ENCODE results near the gene OR5K3. TPM values are rescaled to one million over a fixed set of nuclear protein-coding genes. Genes with fewer than 3 reads are reported as not detected.
"Not testable (repeated sequence)": the region's sequence is repeated elsewhere in the genome, so short reads cannot be mapped to it uniquely, and the experiment has no call there.

The OR5K3 gene, protein sequence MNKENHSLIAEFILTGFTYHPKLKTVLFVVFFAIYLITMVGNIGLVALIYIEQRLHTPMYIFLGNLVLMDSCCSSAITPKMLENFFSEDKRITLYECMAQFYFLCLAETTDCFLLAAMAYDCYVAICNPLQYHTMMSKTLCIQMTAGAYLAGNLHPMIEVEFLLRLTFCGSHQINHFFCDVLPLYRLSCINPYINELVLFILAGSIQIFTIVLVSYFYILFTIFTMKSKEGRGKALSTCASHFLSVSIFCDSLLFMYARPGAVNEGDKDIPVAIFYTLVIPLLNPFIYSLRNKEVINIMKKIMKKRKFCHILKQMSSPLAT
- polyA plus RNA-seq (ENCODE audit: insufficient read length in 4 of 4): not detected

DNA sequence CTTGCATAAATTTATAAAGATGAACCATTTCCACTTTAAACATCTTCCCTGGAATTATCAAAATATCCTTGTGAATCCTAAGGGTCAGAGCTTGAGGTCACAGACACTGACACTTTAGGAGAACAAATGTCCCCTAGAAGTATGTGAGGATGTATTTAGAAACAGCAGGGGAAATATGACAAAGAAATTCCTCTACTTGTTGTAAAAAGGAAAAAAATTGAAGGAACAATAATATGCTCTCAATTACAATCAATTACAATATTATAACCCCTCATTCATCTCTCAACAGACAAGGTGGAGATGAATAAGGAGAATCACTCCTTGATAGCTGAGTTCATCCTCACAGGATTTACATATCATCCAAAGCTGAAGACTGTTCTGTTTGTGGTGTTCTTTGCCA, at the start of gene OR5K3:
Gene OR5K3, plus strand, starts transcription at position 301 of the 400 bp plus-strand sequence. Its CDS starts 0 bp downstream, at position 301.
- DNase-seq (ENCODE audit: low read depth in 4 of 4, low spot score in 3 of 4): no peak

DNA sequence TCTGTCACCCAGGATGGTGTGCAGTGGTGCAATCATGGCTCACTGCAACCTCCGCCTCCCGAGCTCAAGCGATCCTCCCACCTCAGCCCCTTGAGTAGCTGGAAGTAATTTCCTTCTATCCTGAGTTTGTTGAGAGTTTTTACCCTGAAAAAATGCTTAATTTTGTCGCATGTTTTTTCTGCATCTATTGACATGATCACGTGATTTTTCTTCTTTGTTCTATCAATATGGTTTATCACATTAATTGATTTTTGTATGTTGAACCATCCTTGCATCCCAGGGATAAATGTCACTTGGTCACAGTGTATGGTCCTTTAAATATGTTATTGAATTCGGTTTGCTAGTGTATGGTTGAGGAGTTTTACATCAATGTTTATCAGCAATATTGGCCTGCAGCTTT, 48.7 kb upstream of the OR5K3 start:
- DNase-seq (ENCODE audit: low read depth in 4 of 4, low spot score in 3 of 4): no peak

DNA sequence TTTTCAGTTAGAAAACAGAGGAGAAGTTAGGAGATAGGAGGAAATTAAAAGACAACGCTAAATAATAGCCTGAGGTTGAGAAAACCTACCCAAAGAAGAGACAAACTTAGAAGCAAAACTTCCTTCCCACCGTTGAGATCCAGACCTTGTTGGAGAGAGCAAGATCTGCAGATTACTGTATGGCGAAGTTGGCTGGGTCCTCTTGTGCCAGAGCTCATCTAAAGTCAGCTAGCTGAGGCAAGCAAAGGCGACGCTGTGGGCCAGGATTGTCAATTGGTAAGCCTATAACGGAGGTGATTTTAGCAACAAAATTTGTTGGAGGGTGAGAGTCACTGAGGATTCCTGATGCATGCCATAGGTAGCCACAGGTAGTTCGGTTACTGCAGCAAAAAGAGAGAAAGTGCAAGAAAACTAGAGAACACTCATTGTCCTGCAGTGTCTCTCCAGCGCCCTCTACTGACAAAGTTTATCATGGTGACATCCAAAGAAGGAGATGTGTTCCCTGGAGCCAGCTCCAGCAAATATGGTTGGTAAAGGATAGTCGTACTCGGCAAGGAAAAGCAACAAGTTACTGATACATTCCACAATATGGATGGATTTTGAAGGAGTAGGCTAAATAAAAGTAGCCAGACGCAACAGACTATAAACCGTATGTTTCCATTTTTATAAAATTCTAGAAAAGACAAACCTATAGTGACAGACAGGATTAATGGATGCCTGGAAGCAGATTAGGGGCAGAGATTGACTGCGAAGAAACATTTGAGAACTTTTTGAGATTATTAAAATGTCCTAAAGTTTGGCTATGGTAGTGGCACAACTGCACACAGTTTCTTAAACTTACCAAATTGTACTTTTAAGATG, 46.6 kb upstream of the OR5K3 start:
- DNase-seq (ENCODE audit: low read depth in 4 of 4, low spot score in 3 of 4): peak in 2 of 4 donors; percentile 14 to 16

DNA sequence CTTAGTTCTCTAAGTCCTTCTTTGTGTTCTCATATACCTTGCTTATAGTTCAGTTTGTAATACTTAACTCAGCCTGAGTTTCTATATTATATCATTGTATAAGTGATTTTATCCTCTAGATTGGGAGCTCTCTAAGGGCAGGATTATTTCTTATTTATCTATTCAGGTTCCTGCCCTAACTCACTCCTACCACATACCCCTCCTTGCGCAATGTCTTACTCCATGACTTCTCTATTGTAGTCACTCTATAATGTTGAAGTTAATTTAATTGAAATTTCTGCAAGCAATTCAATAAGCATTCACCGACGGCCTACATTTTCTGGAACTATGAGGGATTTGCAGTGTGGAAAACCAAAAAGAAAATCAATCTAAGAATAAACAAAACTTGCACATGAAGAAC, 40.4 kb upstream of the OR5K3 start:
- DNase-seq (ENCODE audit: low read depth in 4 of 4, low spot score in 3 of 4): no peak

DNA sequence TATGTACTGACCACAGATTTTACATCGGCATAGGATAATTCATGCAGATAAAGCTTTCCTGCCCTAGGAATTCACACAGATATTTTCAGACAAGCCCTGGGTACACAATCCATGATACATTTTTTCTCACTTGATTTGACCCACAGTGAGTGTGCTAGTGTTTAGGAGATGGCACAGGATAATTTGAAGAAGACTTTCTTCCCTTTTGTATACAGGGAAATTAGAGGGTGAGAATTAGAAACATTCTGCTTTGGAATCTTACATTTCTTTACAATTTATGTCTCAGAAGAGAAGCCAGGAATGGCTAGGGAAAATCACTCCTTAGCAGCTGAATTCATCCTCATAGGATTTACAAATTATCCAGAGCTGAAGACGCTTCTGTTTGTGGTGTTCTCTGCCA, 36.9 kb upstream of the OR5K3 start, which contains the start of gene OR5K4:
Gene OR5K4, plus strand, starts transcription at position 301 of the 400 bp plus-strand sequence. Its CDS starts 0 bp downstream, at position 301.
- DNase-seq (ENCODE audit: low read depth in 4 of 4, low spot score in 3 of 4): no peak

DNA sequence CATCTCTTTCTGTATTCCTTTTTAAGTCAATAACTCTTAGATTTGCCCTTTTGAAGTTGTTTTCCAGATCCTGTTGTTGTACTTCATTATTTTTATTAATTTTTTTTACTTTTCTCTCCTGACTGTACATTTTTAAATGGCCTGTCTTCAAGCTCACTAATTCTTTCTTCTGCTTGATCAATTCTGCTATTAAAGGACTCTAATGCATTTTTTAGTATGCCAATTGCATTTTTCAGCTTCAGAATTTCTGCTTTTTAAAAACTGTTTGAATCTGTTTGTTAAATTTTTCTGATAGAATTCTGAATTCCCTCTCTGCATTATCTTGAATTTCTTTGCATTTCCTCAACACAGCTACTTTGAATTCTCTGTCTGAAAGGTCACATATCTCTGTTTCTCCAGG, 31.2 kb upstream of the OR5K3 start:
- DNase-seq (ENCODE audit: low read depth in 4 of 4, low spot score in 3 of 4): no peak

DNA sequence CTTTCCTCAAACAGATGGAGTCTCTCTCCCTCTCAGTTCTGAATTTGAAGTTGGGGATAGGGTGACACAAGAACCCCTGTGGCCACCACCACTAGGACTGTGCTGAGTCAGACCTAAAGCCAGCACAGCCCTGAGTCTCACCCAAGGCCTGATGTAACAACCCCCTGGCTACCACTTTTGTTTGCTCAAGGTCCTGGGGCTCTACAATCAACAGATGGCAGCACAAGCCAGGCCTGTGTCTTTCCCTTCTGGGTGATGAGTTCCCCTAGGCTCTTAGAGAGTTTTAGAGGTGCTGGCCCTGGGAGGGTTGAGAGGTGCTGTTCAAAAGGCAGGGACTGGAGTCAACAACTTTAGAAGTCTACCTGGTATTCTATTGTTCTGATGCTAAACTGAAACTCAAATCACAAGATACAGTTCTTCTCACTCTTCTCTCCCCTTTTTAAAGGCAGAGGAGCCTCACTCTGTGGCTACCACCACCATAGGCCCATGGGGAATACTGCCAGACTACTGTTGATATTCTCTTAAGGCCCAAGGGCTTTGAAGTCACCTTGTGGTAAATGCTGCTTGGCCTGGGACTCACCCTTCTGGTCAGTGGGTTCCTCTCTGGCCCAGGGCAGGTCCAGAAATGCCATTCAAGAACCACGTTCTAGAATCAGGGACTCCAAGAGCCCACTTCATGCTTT, 30.3 kb upstream of the OR5K3 start:
- no peak for DNase-seq (ENCODE audit: low read depth in 4 of 4, low spot score in 3 of 4)

DNA sequence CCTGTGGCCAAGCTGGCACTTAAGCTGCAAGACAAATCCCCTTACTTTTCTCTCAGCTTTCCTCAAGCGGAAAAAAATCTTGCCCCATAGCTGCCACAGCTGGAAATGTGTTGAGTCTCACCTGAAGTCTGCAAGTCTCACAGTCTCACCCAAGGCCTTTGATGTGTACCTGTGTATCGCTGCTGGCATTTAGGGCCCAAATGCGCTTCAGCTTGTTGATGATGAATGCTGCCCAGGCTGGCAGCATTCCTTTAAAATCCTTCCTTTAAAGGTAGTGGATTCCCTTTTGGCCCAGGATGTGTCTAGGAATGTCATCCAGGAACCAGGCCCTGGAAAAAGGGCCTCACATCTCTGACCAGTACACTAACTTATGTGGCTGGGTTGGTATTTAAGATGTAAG, 29.8 kb upstream of the OR5K3 start:
- no peak for DNase-seq (ENCODE audit: low read depth in 4 of 4, low spot score in 3 of 4)

DNA sequence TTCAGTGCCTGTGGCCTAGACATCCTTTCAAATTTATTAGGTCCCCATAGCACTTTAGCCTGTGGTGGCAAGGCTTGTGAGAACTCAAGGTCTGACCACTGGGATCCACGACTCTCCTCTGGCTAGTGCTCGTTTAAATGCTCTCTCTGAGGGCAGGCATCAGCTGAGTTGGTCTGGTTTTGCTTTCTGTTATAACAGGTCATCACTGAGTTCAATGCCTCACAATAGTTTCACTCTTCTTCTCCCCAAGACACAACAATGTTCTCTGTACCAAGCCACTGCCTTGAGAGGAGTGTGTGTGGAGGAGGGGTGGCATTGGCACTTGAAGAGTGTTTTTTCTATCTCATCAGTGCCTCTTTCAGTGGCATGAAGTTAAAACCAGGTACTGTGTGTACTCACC, 29.2 kb upstream of the OR5K3 start:
- no peak for DNase-seq (ENCODE audit: low read depth in 4 of 4, low spot score in 3 of 4)

DNA sequence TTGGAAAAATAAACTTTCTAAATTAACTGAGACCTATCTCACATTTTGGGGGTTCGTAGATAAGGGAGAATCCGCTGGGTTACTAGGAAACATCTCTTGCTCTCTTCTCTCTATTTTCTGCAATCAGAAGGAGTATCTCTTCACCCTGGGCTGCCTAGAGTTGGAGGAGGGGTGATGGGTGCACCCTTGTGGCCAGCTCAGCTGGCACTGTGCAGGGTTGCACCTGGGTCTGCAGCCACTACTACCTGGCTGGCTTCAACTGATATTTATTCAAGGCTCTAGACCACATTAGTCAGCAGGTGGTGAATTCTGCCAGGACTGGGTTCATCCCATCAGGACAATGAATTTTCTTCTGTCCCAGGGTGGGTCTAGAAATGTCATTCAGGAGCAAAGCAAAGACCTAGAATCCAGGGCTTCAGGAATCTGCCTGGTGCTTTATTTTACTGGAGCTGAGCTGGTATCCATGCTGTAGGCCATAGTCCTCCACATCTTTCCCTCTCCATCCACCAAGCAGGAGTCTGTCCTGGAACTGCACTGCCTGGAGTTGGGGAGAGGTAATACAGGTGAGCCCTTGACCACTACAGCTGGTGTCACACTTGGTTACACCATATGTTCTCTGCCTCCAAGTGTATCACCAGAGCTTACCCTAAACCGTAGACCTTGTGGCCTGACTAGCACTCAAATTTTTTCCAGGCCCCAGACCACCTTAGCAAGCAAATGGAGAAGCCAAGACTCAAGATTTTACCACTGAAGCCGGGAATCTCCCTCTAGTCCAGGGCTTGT, 22.8 kb upstream of the OR5K3 start:
- DNase-seq (ENCODE audit: low read depth in 4 of 4, low spot score in 3 of 4): no peak

DNA sequence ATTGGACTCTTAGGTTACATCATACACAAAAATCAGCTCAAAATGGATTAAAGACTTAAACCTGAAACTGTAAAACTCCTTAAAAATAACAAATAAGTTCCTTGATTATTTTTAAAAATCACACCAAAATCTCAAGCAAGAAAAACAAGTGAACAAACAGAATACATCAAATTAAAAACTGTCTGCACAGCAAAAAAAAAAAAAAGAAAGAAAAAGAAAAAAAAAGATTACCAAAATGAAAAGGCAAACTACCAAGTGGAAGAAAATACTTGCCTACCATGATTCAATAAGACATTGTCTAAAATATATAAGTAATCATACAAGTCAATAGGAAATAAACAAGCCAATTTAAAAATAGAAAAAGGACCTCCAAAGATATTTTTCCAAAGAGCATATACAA, 19.3 kb upstream of the OR5K3 start:
- no peak for DNase-seq (ENCODE audit: low read depth in 4 of 4, low spot score in 3 of 4)

DNA sequence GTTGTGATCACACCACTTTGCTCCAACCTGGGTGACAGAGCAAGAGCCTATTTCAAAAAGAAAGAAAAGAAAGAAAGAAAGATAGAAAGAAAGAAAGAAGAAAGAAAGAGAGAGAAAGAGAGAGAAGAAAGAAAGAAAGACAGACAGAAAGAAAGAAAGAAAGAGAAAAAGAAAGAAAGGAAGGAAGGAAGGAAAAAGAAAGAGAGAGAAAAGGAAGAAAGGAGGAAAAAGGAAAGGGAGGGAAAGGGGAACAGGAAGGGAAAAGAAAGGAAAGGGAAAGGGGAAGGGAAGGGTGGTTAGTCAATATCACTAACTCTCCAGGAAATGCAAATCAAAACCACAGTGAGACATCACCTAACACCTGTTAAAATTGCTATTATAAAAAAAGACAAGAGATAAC, 18.6 kb upstream of the OR5K3 start:
- no peak for DNase-seq (ENCODE audit: low read depth in 4 of 4, low spot score in 3 of 4)

DNA sequence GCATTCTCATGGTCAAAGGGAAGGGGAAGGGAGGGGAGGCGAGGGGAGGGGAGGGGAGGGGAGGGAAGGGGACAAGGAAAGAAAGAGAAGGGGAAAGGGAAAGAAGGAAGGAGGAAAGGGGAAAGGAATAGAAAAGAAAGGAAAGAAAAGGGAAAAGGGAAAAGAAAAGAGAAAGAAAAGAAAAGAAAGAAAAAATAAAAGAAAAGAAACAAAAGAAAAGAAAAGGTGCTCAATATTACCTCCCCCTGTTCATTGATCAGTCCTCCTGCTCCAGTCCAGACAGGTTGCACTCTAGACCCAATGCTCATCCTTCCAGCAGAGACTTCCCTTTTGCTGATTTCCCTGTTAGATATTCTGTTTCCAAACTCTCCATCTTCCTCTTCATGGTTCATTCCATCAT, 18.0 kb upstream of the OR5K3 start:
- no peak for DNase-seq (ENCODE audit: low read depth in 4 of 4, low spot score in 3 of 4)

DNA sequence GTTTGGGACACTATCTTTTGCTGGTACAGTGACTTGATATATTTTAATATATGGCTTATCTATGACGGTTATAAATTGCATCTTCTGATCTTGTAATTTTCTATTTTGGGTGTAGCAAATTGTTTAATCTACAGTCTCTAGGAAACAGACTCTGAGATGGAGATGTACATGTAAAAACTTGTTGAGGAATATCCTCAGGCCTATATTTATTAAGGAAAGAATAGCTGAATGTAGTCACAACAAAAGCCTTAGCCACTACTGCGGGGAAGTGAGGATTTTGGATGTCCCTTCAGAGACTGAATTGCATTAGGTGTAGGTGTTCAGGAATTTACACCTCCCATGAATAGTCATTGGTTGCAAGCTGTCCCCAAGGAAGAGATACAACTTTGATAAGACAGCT, 13.8 kb upstream of the OR5K3 start:
- DNase-seq (ENCODE audit: low read depth in 4 of 4, low spot score in 3 of 4): no peak

DNA sequence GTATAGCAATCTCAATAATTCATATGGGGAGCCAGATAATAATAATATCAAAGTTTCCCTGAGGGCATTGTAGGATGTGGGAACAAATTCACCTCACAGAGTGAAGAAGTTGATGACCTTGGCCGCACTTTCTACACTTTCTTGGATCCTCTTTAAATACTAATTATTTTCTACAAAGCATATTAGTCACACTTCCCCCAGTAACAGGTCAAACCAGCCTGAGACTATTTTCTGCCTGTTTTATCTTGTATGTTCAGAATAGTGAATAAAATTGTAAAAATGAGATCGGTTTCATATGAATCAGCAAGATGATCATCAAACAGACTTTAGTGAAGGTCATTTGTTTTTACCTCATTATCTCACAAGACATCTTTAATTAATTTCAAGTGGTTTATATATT, 2.3 kb upstream of the OR5K3 start:
- no peak for DNase-seq (ENCODE audit: low read depth in 4 of 4, low spot score in 3 of 4)

DNA sequence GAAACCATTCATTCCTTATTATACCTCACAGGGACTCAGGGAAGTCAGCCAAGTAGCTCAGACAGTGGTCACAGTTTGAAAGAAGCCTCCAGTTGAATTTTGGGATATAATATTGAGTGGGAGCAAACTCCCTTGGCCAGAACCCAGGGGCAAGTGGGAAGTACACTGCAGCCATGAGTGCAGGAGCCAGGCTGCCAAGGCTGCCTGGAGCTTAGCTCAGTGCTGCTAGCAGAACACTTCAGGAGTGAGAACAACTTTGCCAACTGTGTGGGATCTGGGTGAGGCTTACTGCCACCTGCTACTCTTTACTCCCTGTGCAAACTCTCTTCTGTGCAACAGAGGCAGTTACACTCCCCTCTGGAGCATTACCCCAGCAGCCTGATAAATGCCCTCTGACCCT, 4.6 kb downstream of the OR5K3 start:
- DNase-seq (ENCODE audit: low read depth in 4 of 4, low spot score in 3 of 4): no peak

DNA sequence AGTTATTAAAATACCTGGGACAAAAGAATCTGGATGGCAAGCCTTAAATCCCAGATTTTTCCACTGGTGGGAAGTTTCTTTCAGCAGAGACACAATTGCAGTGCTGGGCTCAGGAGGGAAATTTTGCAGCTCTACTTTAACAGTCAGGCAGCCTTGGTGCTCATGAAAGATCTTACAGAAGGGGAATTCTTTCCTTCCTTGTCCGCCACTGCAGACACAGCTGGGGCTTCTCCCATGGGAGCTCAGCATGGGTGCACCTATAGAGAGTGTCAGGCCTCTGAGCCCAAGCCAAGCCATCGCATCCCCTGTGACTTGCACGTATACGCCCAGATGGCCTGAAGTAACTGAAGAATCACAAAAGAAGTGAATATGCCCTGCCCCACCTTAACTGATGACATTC, 6.0 kb downstream of the OR5K3 start:
- not testable (repeated sequence) for DNase-seq (ENCODE audit: low read depth in 4 of 4, low spot score in 3 of 4)

DNA sequence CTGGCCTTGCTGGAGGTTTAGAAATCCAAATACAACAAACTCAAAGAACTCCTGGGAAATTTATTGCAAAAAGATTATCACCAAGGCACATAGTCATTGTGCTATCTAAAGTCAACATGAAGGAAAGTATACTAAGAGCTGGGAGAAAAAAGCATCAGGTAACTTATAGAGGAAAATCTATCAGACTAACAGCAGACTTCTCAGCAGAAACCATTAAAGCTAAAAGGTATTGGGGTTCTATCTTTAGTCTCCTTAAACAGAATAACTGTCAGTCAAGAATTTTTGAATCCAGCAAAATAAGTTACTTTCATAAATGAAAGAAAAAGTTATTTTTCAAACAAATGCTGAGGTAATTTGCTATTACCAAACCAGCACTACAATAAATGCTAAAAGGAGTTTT, 8.0 kb downstream of the OR5K3 start:
- no peak for DNase-seq (ENCODE audit: low read depth in 4 of 4, low spot score in 3 of 4)

DNA sequence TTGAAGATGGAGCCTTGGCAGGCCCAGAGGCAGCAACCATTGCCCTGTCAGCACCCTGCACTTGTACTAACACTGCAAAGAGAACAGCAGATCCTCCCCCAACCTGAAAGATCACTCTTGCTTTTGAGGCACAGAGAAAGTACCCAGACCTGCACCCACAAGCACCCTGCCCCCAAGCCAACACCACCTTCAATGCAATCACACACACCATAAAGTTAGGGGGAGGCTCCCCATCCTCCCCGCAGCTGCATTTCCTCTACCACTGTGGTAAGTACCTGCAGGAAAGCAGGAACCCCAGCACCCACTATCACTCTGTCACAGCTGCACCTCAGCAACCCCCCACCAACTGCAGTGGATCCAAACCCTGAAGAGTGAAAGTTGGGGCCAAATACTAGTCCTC, 12.0 kb downstream of the OR5K3 start:
- DNase-seq (ENCODE audit: low read depth in 4 of 4, low spot score in 3 of 4): no peak

DNA sequence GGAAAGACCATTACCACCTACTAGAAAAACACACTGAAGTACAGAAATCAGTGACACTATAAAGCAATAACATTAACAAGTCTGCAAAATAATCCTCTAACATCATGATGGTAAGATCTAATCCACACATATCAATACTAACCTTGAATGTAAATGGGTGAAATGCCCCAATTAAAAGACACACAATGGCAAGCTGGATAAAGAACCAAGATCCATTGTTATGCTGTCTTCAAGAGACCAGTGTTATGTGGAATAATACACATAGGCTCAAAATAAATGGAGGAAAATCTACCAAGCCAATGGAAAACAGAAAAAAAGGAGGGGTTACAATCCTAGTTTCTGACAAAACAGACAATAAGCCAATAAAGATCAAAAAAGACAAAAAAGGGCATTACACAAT, 13.5 kb downstream of the OR5K3 start:
- no peak for DNase-seq (ENCODE audit: low read depth in 4 of 4, low spot score in 3 of 4)

DNA sequence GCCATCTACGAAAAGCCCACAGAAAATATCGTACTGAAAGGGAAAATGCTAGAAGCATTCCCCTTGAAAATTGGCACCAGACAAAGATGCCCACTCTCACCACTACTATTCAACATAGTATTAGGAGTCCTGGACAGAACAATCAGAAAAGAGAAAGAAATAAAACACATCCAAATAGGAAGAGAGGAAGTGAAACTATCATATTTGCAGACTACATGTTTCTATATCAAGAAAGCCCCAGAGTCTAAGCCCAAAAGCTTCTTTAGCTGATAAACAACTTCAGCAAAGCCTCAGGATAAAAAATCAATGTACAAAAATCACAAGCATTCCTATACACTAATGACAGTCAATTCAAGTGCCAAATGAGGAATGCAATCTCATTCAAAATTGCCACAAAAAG, 15.6 kb downstream of the OR5K3 start:
- DNase-seq (ENCODE audit: low read depth in 4 of 4, low spot score in 3 of 4): no peak
